ENCODE results near the gene STPG1. TPM values are rescaled to one million over a fixed set of nuclear protein-coding genes. Genes with fewer than 3 reads are reported as not detected.
"Not testable (repeated sequence)": the region's sequence is repeated elsewhere in the genome, so short reads cannot be mapped to it uniquely, and the experiment has no call there.

The STPG1 gene, protein sequence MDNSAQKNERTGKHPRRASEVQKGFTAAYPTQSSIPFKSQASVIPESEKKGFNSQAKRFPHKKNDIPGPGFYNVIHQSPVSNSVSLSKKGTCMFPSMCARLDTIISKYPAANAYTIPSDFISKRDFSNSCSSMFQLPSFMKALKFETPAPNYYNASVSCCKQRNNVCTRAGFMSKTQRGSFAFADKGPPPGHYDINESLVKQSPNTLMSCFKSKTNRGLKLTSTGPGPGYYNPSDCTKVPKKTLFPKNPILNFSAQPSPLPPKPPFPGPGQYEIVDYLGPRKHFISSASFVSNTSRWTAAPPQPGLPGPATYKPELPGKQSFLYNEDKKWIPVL
- total RNA-seq (1 to 10 TPM; 5.4 to 8.3 (median 7.3) TPM), polyA plus RNA-seq (3.9 TPM)
- long read RNA-seq, donor 1, full-length matches to known transcripts = 5 of 10 reads
- long read RNA-seq, donor 1, partial matches to known transcripts = 4 of 10 reads
- long read RNA-seq, donor 1, other reads (novel, unspliced or antisense) = 1 of 10 reads
- long read RNA-seq, donor 2, full-length matches to known transcripts = 2 of 7 reads
- long read RNA-seq, donor 2, partial matches to known transcripts = 1 of 7 reads
- long read RNA-seq, donor 2, other reads (novel, unspliced or antisense) = 4 of 7 reads
- long read RNA-seq, donor 3, full-length matches to known transcripts = 13 of 26 reads
- long read RNA-seq, donor 3, partial matches to known transcripts = 7 of 26 reads
- long read RNA-seq, donor 3, other reads (novel, unspliced or antisense) = 6 of 26 reads
- long read RNA-seq, donor 4, full-length matches to known transcripts = 1 of 3 reads
- long read RNA-seq, donor 4, partial matches to known transcripts = 1 of 3 reads
- long read RNA-seq, donor 4, other reads (novel, unspliced or antisense) = 1 of 3 reads

DNA sequence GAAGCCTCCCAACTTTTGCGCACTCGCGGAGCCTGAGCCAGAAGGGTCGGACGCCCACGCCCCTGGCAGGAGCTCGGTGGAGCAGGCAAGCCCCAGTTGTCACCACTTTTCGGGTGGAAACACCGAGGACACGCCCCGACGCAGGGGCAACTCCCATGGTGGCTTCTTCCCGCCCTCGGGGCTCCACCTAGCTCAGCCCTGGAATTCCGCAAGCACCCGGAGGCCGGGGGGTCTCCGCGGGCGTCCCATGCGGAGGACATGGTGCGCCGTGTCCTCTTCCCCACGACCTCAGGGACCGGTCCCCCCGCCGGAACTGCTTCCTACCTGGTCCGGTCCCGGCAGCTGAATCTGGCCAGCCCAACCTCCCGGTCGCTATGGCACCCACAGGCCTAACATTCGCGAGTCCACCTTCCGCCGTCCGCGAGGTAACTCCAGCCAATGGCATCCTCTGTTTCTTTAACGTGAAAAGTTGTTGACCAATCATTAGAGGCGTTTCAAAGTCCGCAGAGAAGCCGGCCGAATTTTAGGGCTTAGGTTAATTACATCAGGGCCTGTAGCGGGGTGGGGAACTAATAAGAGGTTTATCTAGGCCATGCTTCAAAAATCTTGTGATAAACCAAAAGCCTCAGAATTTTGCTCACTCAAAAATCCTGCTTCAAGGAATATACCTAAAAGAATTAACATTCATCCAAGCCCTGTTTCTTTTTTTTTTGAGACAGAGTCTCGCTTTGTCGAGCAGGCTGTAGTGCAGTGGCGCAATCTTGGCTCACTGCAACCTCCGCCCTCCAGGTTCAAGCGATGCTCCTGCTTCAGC lies at the start of gene STPG1:
TSS of gene STPG1 (minus strand) at position 433 of the 814 bp plus-strand sequence. CDS start 12,394 bp downstream, outside the sequence.
- WGBS = 7% methylated on average over 48 of the region's 48 CpGs
- peak; percentile 81 to 91 (median 88) for DNase-seq
- no peaks in the 10 kb centered on the region for H3K9me3 ChIP-seq (ENCODE audit: control insufficient read depth, low read length)
- intact Hi-C loops (cut with DNase I) = loop anchor here in 2 of 4 donors (10.0 kb wide), 2 partner anchors 91 to 211 kb away; partner anchors contain the start of gene RCAN3 (in 1 of the 2)
- H3K4me3 ChIP-seq (ENCODE audit: low read length) = peak within 1 kb of the TSS; percentile 95
- peak within 1 kb of the TSS; percentile 54 for H3K27ac ChIP-seq (ENCODE audit: low read length)
- H3K4me1 ChIP-seq (ENCODE audit: control insufficient read depth, insufficient read depth, low read length) = peaks cover 6% of the 10 kb centered on the region
- ATAC-seq = peak; percentile 81 to 87
- H3K27me3 ChIP-seq (ENCODE audit: control insufficient read depth, insufficient read depth) = no peaks in the 10 kb centered on the region

DNA sequence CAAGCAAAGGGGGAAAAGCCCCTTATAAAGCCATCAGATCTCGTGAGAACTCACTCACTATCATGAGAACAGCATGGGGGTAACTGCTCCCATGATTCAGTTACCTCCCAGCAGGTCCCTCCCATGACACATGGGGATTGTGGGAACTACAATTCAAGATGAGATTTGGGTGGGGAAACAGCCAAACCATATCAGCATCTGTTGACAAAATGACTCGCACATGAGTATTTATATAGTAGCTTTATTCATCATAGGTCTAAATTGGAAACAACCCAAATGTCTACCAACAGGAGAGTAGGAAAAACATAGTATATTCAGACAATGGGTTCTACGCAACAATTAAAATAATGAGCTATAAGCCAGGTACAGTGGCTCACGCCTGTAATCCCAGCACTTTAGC lies 48.5 kb upstream of the STPG1 start:
- H3K4me1 ChIP-seq (ENCODE audit: control insufficient read depth, insufficient read depth, low read length); DNase-seq; intact Hi-C loops (cut with DNase I); H3K4me3 ChIP-seq (ENCODE audit: low read length); H3K27ac ChIP-seq (ENCODE audit: low read length); H3K9me3 ChIP-seq (ENCODE audit: control insufficient read depth, low read length); ATAC-seq; H3K27me3 ChIP-seq (ENCODE audit: control insufficient read depth, insufficient read depth): not testable (repeated sequence)
- WGBS = 88% methylated on average over 4 of the region's 4 CpGs

DNA sequence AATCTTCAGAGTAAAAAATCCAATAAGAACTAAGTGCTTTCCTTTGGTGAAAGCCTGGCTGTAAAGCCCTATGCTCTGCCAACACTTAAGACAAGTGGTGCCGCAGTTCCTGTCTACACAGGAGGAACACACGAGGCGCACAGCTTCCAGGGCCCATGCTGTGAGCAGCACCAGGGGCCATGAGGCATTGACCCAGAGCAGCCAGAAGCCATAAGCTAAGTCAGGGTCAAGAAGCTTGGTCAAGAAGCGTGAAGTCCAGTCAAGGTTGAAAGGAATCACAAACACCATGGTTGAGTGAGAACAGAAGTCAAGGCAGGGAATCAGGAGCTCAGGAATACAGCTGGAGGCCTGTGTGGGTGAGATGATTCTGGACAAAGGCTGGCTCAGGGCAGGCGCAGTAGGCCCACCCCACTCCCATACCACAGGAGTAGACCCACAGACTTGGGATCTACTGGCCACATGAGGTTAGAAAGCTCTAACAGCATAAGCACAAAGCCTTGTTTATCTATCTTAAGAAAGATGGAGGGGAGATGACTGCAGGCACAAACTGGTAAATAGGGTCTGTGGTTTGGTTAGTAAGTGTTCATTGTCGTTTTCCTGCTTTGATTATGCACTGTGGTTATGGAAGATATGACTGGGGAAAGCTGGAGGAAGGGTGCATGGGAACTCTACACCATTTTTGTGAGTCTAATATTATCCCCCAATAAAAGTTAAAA lies 46.1 kb upstream of the STPG1 start:
- intact Hi-C loops (cut with DNase I) = no loop called here
- H3K27me3 ChIP-seq (ENCODE audit: control insufficient read depth, insufficient read depth) = no peaks in the 10 kb centered on the region
- H3K4me1 ChIP-seq (ENCODE audit: control insufficient read depth, insufficient read depth, low read length) = no peaks in the 10 kb centered on the region
- 87% methylated on average over 6 of the region's 6 CpGs for WGBS
- no peaks in the 10 kb centered on the region for H3K9me3 ChIP-seq (ENCODE audit: control insufficient read depth, low read length)
- no peak for ATAC-seq
- H3K27ac ChIP-seq (ENCODE audit: low read length) = no peak overlapping the region
- DNase-seq = no peak
- no peak overlapping the region for H3K4me3 ChIP-seq (ENCODE audit: low read length)

DNA sequence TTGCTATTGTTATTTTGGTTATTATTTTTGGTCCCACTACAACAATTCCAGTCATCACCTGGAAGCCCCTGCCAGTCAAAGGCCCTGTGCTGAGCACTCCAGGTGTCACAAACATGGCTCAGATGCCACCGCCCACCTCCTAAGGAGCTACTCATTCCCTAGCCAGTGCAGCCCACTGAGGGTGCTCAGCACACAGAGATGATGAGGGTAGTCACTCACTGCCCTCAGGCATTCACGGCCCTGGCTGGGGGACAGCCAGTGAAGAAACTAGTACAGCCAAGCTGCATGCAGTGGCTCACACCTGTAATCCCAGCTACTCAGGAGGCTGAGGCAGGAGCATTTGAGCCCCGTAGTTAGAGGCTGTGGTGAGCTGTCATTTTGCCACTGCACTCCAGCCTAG lies 44.3 kb upstream of the STPG1 start:
- no peaks in the 10 kb centered on the region for H3K4me1 ChIP-seq (ENCODE audit: control insufficient read depth, insufficient read depth, low read length)
- 93% methylated on average over 3 of the region's 3 CpGs for WGBS
- H3K9me3 ChIP-seq (ENCODE audit: control insufficient read depth, low read length) = no peaks in the 10 kb centered on the region
- intact Hi-C loops (cut with DNase I) = no loop called here
- DNase-seq (no peak), ATAC-seq (no peak)
- H3K27me3 ChIP-seq (ENCODE audit: control insufficient read depth, insufficient read depth) = no peaks in the 10 kb centered on the region
- no peak overlapping the region for H3K4me3 ChIP-seq (ENCODE audit: low read length)
- no peak overlapping the region for H3K27ac ChIP-seq (ENCODE audit: low read length)

DNA sequence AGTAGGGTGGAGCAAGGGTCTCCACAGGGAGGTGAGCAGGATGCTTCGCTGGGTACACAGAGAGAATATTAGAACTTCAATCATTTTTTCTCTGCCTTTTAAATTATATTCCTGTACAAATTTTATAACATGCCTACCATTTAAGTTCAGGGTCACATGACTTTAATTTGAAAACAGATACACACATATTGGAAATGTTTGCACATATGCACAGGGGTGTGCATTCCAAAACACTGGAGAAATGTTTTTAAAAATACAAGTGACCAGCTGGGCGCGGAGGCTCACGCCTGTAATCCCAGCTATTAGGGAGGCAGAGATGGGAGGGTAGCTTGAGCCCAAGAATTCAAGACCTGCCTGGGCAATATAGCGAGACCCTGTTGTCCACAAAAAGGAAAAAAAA lies 41.7 kb upstream of the STPG1 start:
- Histone ChIP-seq H3K4me1 (ENCODE audit: control insufficient read depth, insufficient read depth, low read length) (no peaks in the 10 kb centered on the region), H3K4me3 (ENCODE audit: low read length) (no peak overlapping the region), H3K27me3 (ENCODE audit: control insufficient read depth, insufficient read depth) (no peaks in the 10 kb centered on the region), H3K9me3 (ENCODE audit: control insufficient read depth, low read length) (no peaks in the 10 kb centered on the region), H3K27ac (ENCODE audit: low read length) (no peak overlapping the region)
- no peak for ATAC-seq
- 98% methylated on average over 5 of the region's 5 CpGs for WGBS
- no peak for DNase-seq
- intact Hi-C loops (cut with DNase I) = no loop called here

DNA sequence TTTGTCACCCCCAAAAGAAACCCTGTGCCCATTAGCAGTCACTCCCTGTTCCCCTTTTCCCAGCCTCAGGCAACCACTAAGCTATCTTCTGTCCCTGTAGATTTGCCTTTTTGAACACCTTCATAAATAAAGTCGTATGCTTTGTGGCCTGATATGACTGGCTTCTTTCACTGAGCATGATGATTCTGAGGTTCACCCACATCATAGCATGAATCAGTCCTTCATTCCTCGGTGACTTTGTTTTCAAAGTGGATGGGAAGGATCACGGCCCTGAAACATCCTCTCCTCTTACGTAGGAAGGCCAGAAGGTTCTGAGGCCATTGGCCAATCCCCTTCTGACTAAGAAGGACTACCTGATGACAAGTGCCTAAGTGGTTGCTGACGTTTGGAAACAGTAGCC lies 41.1 kb upstream of the STPG1 start:
- intact Hi-C loops (cut with DNase I) = no loop called here
- 76% methylated on average over 5 of the region's 5 CpGs for WGBS
- H3K9me3 ChIP-seq (ENCODE audit: control insufficient read depth, low read length) = no peaks in the 10 kb centered on the region
- H3K27me3 ChIP-seq (ENCODE audit: control insufficient read depth, insufficient read depth) = no peaks in the 10 kb centered on the region
- no peaks in the 10 kb centered on the region for H3K4me1 ChIP-seq (ENCODE audit: control insufficient read depth, insufficient read depth, low read length)
- no peak overlapping the region for H3K27ac ChIP-seq (ENCODE audit: low read length)
- no peak for ATAC-seq
- no peak for DNase-seq
- no peak overlapping the region for H3K4me3 ChIP-seq (ENCODE audit: low read length)

DNA sequence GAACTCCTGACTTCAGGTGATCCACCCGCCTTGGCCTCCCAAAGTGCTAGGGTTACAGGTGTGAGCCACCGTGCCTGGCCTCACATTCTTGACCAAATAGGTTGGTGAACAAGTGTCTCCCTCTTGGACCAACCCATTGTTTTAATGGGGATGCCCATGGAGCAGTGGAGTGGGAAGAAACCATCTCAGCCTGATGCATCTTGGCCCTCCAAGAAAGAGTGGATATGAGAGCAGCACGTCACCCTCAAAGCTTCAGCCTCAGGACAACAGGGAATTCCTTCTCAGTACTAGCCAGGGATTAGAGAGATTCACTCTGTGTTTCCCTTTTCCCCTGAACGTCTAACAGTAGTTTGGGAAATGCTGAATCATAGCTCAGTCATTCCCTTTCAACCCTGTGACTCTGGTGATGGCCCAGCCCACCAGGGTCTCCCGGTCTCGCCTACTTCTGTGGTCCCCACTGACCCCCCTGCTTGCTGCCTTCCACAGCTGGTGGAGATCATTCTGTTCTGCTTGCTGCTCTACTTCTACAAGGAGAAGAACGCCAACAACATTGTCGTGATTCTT lies 39.4 kb upstream of the STPG1 start:
- Histone ChIP-seq H3K9me3 (ENCODE audit: control insufficient read depth, low read length) (no peaks in the 10 kb centered on the region), H3K4me1 (ENCODE audit: control insufficient read depth, insufficient read depth, low read length) (no peaks in the 10 kb centered on the region), H3K27ac (ENCODE audit: low read length) (no peak overlapping the region), H3K4me3 (ENCODE audit: low read length) (no peak overlapping the region), H3K27me3 (ENCODE audit: control insufficient read depth, insufficient read depth) (no peaks in the 10 kb centered on the region)
- no peak for ATAC-seq
- WGBS = 84% methylated on average over 8 of the region's 8 CpGs
- no peak for DNase-seq
- intact Hi-C loops (cut with DNase I) = no loop called here

DNA sequence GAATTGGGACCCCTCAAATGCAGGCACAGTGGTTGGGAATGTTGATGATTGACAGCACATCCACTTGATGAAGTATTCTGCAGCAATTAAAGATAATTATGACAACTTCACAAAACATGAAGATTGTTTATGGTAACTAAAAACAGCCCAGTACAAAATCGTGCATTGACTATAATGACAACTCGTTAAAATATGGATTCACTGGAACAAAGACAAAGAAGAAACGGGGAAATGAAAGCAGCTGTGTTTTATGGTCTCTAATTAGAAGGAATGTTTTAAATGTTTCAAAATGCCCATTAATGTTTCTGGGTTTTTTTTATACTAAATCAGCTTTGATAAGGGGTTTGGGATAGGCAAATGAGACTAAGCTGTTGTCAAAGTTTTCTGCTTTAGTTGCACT lies 38.2 kb upstream of the STPG1 start:
- DNase-seq (no peak), ATAC-seq (no peak)
- intact Hi-C loops (cut with DNase I) = no loop called here
- no peak overlapping the region for H3K27ac ChIP-seq (ENCODE audit: low read length)
- H3K27me3 ChIP-seq (ENCODE audit: control insufficient read depth, insufficient read depth) = no peaks in the 10 kb centered on the region
- no peaks in the 10 kb centered on the region for H3K9me3 ChIP-seq (ENCODE audit: control insufficient read depth, low read length)
- 75% methylated on average over 3 of the region's 3 CpGs for whole genome bisulfite sequencing
- no peak overlapping the region for H3K4me3 ChIP-seq (ENCODE audit: low read length)
- no peaks in the 10 kb centered on the region for H3K4me1 ChIP-seq (ENCODE audit: control insufficient read depth, insufficient read depth, low read length)

DNA sequence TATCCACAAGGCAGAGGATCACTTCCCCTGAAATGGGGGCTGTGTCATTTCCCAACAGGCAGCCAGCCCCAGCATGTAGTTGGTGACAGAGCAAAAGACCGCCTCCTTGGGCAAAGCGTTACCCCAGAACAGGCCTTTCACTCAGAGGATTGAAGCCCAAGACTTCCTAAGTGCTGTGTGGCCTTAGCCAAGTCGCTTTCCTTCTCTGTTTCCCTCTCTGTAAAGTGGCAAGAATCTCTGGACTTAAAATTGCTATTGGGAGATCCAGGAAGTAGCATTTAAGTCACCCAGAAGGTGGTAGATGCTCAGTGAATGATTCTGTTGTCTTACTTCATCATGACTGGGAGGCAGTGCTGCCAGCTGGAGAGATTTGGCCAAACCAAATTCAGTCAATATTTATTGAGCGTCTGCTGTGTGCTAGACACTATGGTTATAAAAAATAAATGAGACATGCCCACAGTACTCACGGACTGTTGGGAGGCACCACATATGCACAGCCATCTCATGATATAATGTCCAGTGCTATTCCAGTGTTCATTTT lies 37.3 kb upstream of the STPG1 start:
- H3K27ac ChIP-seq (ENCODE audit: low read length) = no peak overlapping the region
- DNase-seq (no peak), ATAC-seq (no peak)
- H3K27me3 ChIP-seq (ENCODE audit: control insufficient read depth, insufficient read depth) = no peaks in the 10 kb centered on the region
- H3K4me3 ChIP-seq (ENCODE audit: low read length) = no peak overlapping the region
- H3K4me1 ChIP-seq (ENCODE audit: control insufficient read depth, insufficient read depth, low read length) = no peaks in the 10 kb centered on the region
- intact Hi-C loops (cut with DNase I) = no loop called here
- no peaks in the 10 kb centered on the region for H3K9me3 ChIP-seq (ENCODE audit: control insufficient read depth, low read length)
- WGBS = 91% methylated on average over 5 of the region's 5 CpGs

DNA sequence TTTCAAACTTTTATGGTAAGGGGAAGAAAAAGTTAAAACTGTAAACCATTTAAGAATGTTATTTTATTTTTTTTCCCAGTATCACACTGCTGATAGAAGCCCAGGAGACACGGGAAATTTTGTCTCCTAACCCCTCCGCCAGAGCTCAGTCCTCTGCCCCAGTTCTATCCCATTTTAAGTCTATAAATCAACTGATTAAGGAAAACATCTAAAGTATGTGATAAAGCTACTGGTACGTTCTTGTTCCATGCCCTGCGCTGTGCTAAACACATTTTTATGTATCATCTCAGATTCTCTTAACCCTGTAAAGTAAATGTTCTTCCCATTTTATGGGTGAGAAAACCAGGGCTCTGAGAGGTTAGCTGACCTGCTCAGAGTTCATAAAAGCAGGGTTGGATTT lies 36.7 kb upstream of the STPG1 start:
- Histone ChIP-seq H3K27me3 (ENCODE audit: control insufficient read depth, insufficient read depth) (no peaks in the 10 kb centered on the region), H3K27ac (ENCODE audit: low read length) (no peak overlapping the region), H3K9me3 (ENCODE audit: control insufficient read depth, low read length) (no peaks in the 10 kb centered on the region), H3K4me3 (ENCODE audit: low read length) (no peak overlapping the region), H3K4me1 (ENCODE audit: control insufficient read depth, insufficient read depth, low read length) (no peaks in the 10 kb centered on the region)
- intact Hi-C loops (cut with DNase I) = no loop called here
- 61% methylated on average over 4 of the region's 4 CpGs for WGBS
- DNase-seq (no peak), ATAC-seq (no peak)

All from right cardiac atrium (tissue), 5 donors.